ENCODE data around the gene CTPS1. TPM values are rescaled to one million over a fixed set of nuclear protein-coding genes. Genes with fewer than 3 reads are reported as not detected.

CTPS1 gene
- total RNA-seq, 1 experiment from 2014 or later = 66.4 TPM

GRCh38 chr1:41015281-41015896 lies 35.9 kb downstream of the CTPS1 start:
- H2AFZ ChIP-seq (ENCODE audit: low read depth, low read length, poor library complexity, severe bottlenecking) = no peak overlapping the region
- H3K27me3 ChIP-seq (ENCODE audit: insufficient read depth, low read length) = no peaks in the 10 kb centered on the region
- no peak overlapping the region for H3K9ac ChIP-seq (ENCODE audit: low read length)
- ChIA-PET CTCF (no interaction called here), POLR2A (no interaction called here), RAD21 (ENCODE audit: low non-redundant PET in 1 of 2, low total read pairs in 2 of 2, uncharacterized antibody in 2 of 2, unreplicated experiment in 2 of 2) (no interaction called here)
- H3K4me1 ChIP-seq (ENCODE audit: control insufficient read depth in 1 of 2, insufficient read depth in 2 of 2, low read length in 2 of 2) = no peaks in the 10 kb centered on the region
- H4K20me1 ChIP-seq (ENCODE audit: insufficient read depth) = no peaks in the 10 kb centered on the region; the same call in 1 of the 2 replicates
- no peak for ATAC-seq
- H3K9me2 ChIP-seq (ENCODE audit: insufficient read depth) = no peaks in the 10 kb centered on the region
- no peak overlapping the region for H3K4me2 ChIP-seq (ENCODE audit: low read length)
- TF ChIP-seq MAX (IDR thresholded peaks at IDR 0.05) (no peak), EZH2 (IDR thresholded peaks at IDR 0.05) (no peak), ZBTB33 (IDR thresholded peaks at IDR 0.05; ENCODE audit: extremely low read depth, insufficient replicate concordance, low read length) (no peak), YY1 (IDR thresholded peaks at IDR 0.05; ENCODE audit: extremely low read depth, insufficient replicate concordance, low read depth, low read length) (no peak), JUND (IDR thresholded peaks at IDR 0.05) (no peak), CEBPB (IDR thresholded peaks at IDR 0.05; ENCODE audit: low read depth) (no peak), CTCF (IDR thresholded peaks at IDR 0.05 in 2 of 3, conservative IDR thresholded peaks at IDR 0.05 in 1 of 3; ENCODE audit: borderline replicate concordance in 1 of 3, insufficient read depth in 1 of 3, low read depth in 2 of 3, low read length in 2 of 3) (no peak)
- peaks cover 32 to 53% of the 10 kb centered on the region in 2 experiments for H3K36me3 ChIP-seq (ENCODE audit: control insufficient read depth in 1 of 2, insufficient read depth in 2 of 2, low read length in 2 of 2)
- intact Hi-C loops (cut with micrococcal nuclease) = no loop called here
- H3K9me3 ChIP-seq (ENCODE audit: control insufficient read depth in 1 of 2, insufficient read depth in 1 of 2, low read depth in 1 of 2, low read length in 2 of 2) = no peaks in the 10 kb centered on the region
- H3K79me2 ChIP-seq (ENCODE audit: insufficient read depth, low read length) = peaks cover 10% of the 10 kb centered on the region; the same call in 1 of the 2 replicates
- H3K4me3 ChIP-seq (replicated peaks in 1 of 2; ENCODE audit: low read depth in 1 of 2, low read length in 2 of 2) = no peak overlapping the region
- no peak for DNase-seq (ENCODE audit: low read depth, low spot score)
- H3K27ac ChIP-seq (ENCODE audit: low read depth, low read length) = no peak overlapping the region
- BruUV-seq (replicated peaks) = no TSS peak
